Measurements from ENCODE around the gene KYAT1. TPM values are rescaled to one million over a fixed set of nuclear protein-coding genes. Genes with fewer than 3 reads are reported as not detected.

Gene KYAT1
- total and polyA plus RNA-seq, 2 of the 8 experiments (the other 6 are each of a cell fraction or from before 2014, with no cell fraction given), result 30.4 to 42.2 TPM

GRCh38 chr9:128861501-128861900 is 20.2 kb downstream of the KYAT1 start:
- no peak overlapping the region for H2AFZ ChIP-seq (ENCODE audit: low read length)
- no peak for FAIRE-seq
- H3K56ac ChIP-seq (replicated peaks; ENCODE audit: insufficient read length, low read depth, low read length), result no peak overlapping the region
- no peak overlapping the region for H2BK12ac ChIP-seq (ENCODE audit: low read depth, low read length)
- no peak for DNase-seq (ENCODE audit: low read depth in 1 of 2, low spot score in 2 of 2)
- no peak overlapping the region for H2BK120ac ChIP-seq (replicated peaks; ENCODE audit: low read depth, low read length)
- H3K4me1 ChIP-seq (replicated peaks in 1 of 4; ENCODE audit: control insufficient read depth in 3 of 4, insufficient read depth in 4 of 4, low read length in 3 of 4), result peaks cover 0 to 5% (median 2%) of the 10 kb centered on the region in 4 experiments; a peak in 4 of 7 replicates
- peaks cover 5% of the 10 kb centered on the region; the same call in 1 of the 2 replicates for H3K79me1 ChIP-seq (ENCODE audit: low read depth, low read length)
- 0 out of 2 replicates have a peak overlapping the region, but pooled peaks have one; percentile 16 for H4K8ac ChIP-seq (ENCODE audit: extremely low read depth, insufficient read depth, low read length)
- H3K14ac ChIP-seq (ENCODE audit: insufficient read length), result no peak overlapping the region
- no peak overlapping the region for H3K4me3 ChIP-seq (ENCODE audit: extremely low read depth in 1 of 4, insufficient read depth in 2 of 4, low read depth in 3 of 4, low read length in 4 of 4)
- H4K91ac ChIP-seq (replicated peaks; ENCODE audit: insufficient read length, low read length), result no peak overlapping the region
- H3K9me3 ChIP-seq (ENCODE audit: insufficient read depth in 2 of 2, low read depth in 1 of 2, low read length in 1 of 2), result no peaks in the 10 kb centered on the region
- no peak overlapping the region; the same call in 1 of the 2 replicates for H2AK5ac ChIP-seq (ENCODE audit: low read depth, low read length)
- H3K27ac ChIP-seq (ENCODE audit: low read depth, low read length), result no peak overlapping the region
- no peak overlapping the region for H3K4me2 ChIP-seq (ENCODE audit: insufficient read depth in 1 of 2, low read depth in 2 of 2, low read length in 2 of 2)
- ChIA-PET CTCF (ENCODE audit: partially characterized antibody) (interaction anchor here (0.6 to 8.8 kb wide), 19 partner anchors 8 to 181 kb away, joined by 3 to 139 read pairs (median 4); partner anchors contain the start of genes KYAT1, LRRC8A, PHYHD1 and SPOUT1), POLR2A (ENCODE audit: partially characterized antibody) (interaction anchor here (0.6 to 1.7 kb wide), 7 partner anchors 12 to 165 kb away, joined by 3 to 6 read pairs (median 3); partner anchors contain the start of genes KYAT1, LRRC8A and PHYHD1)
- WGBS, 2 experiments (ENCODE audit: extremely low coverage in 1 of 2, insufficient coverage in 1 of 2, insufficient read length in 1 of 2, insufficient replicate concordance in 2 of 2, low coverage in 1 of 2, low lambda C conversion rate in 2 of 2, missing lambda C conversion rate in 1 of 2), result 81% methylated on average over 6 of the region's 6 CpGs; no CpG with 5 or more reads in 1 of the 2 experiments
- no peak overlapping the region for H4K5ac ChIP-seq (ENCODE audit: insufficient read length, low read depth, low read length)
- H3K27me3 ChIP-seq (replicated peaks in 1 of 4; ENCODE audit: control insufficient read depth in 3 of 4, extremely low read depth in 1 of 4, insufficient read depth in 3 of 4, low read length in 3 of 4), result no peaks in the 10 kb centered on the region
- peaks cover 0 to 5% of the 10 kb centered on the region in 2 experiments; a peak in 1 of 4 replicates for H3K79me2 ChIP-seq (ENCODE audit: control insufficient read depth in 1 of 2, insufficient read depth in 2 of 2, low read length in 2 of 2)
- no peak overlapping the region for H2BK20ac ChIP-seq (ENCODE audit: low read length)
- peaks cover 0 to 4% of the 10 kb centered on the region in 2 experiments for H4K20me1 ChIP-seq (replicated peaks in 1 of 2; ENCODE audit: control insufficient read depth in 1 of 2, insufficient read depth in 2 of 2, low read length in 2 of 2)
- H3K9ac ChIP-seq (replicated peaks in 1 of 4; ENCODE audit: extremely low read depth in 1 of 4, low read depth in 3 of 4, low read length in 3 of 4), result no peak overlapping the region
- no peak overlapping the region for H2BK5ac ChIP-seq (ENCODE audit: low read depth, low read length)
- H3K4ac ChIP-seq (replicated peaks; ENCODE audit: insufficient read length, low read depth, low read length), result no peak overlapping the region
- H3K18ac ChIP-seq (ENCODE audit: extremely low read depth, low read length), result no peak overlapping the region
- H2BK15ac ChIP-seq (ENCODE audit: low read length), result no peak overlapping the region
- no peak overlapping the region for H3K23ac ChIP-seq (ENCODE audit: insufficient read length)
- no peaks in the 10 kb centered on the region for H3K23me2 ChIP-seq (ENCODE audit: low read depth, low read length)
- no peaks in the 10 kb centered on the region for H3K36me3 ChIP-seq (ENCODE audit: control insufficient read depth in 2 of 4, insufficient read depth in 4 of 4, low read length in 3 of 4)
- no peak for TF ChIP-seq NANOG (IDR thresholded peaks at IDR 0.05; ENCODE audit: insufficient read depth, low read depth, low read length, poor library complexity, severe bottlenecking)
- TF ChIP-seq BCL11A (IDR thresholded peaks at IDR 0.05; ENCODE audit: low read depth in 2 of 2, low read length in 2 of 2), result no peak
- no peak for TF ChIP-seq EZH2 (IDR thresholded peaks at IDR 0.05; ENCODE audit: low read depth, low read length, severe bottlenecking)
- TF ChIP-seq CBX5 (IDR thresholded peaks at IDR 0.05; ENCODE audit: low read depth, low read length), result no peak
- TF ChIP-seq HDAC2 (IDR thresholded peaks at IDR 0.05; ENCODE audit: borderline replicate concordance in 1 of 2, low read depth in 2 of 2, low read length in 2 of 2), result no peak
- TF ChIP-seq ZNF274 (IDR thresholded peaks at IDR 0.05; ENCODE audit: borderline replicate concordance, extremely low read depth, low read length), result no peak
- no peak for TF ChIP-seq JUND (IDR thresholded peaks at IDR 0.05; ENCODE audit: low read length)
- no peak for TF ChIP-seq CHD1 (IDR thresholded peaks at IDR 0.05; ENCODE audit: low read depth, low read length)
- TF ChIP-seq CTCF (IDR thresholded peaks at IDR 0.05; ENCODE audit: control extremely low read depth in 1 of 3, insufficient read depth in 1 of 3, low read depth in 1 of 3, low read length in 3 of 3), result no peak

All from H1 (cell line).